Activated naive CD8-positive, alpha-beta T cell (primary cell): ENCODE data around the gene MOB3A.

Experiments
- H3K27ac Mint-ChIP-seq: one replicate; pipeline ENCODE4 v1.8.0; 2021; ENCODE audit warnings: mixed read lengths
- H3K27me3 Mint-ChIP-seq: one replicate; pipeline ENCODE4 v1.8.0; 2021; ENCODE audit warnings: mixed read lengths
- H3K36me3 Mint-ChIP-seq: one replicate; pipeline ENCODE4 v1.8.0; 2021; ENCODE audit warnings: mixed read lengths
- H3K4me1 Mint-ChIP-seq: one replicate; pipeline ENCODE4 v1.8.0; 2021; ENCODE audit warnings: low read depth, mixed read lengths
- H3K4me3 Mint-ChIP-seq: one replicate; pipeline ENCODE4 v1.8.0; 2021; ENCODE audit warnings: mild to moderate bottlenecking, mixed read lengths
- H3K9me3 Mint-ChIP-seq: one replicate; pipeline ENCODE4 v1.8.0; 2021; ENCODE audit warnings: low read depth, mixed read lengths

The MOB3A gene

GRCh38 chr19:2084993-2085720, 11.0 kb downstream of the MOB3A start:
- peak overlapping the region; percentile 97 for H3K27ac Mint-ChIP-seq
- H3K4me3 Mint-ChIP-seq, result peak overlapping the region; percentile 98
- H3K4me1 Mint-ChIP-seq, result peaks cover 62% of the 10 kb centered on the region
- no peaks in the 10 kb centered on the region for H3K27me3 Mint-ChIP-seq
- H3K9me3 Mint-ChIP-seq, result no peaks in the 10 kb centered on the region
- peaks cover 7% of the 10 kb centered on the region for H3K36me3 Mint-ChIP-seq

GRCh38 chr19:2083174-2083854, 12.8 kb downstream of the MOB3A start:
- Mint-ChIP-seq H3K27ac (peak overlapping the region; percentile 97), H3K4me1 (peaks cover 58% of the 10 kb centered on the region), H3K36me3 (peaks cover 7% of the 10 kb centered on the region), H3K4me3 (peak overlapping the region; percentile 98), H3K9me3 (no peaks in the 10 kb centered on the region), H3K27me3 (no peaks in the 10 kb centered on the region)

GRCh38 chr19:2081873-2082810, 14.0 kb downstream of the MOB3A start:
- peaks cover 47% of the 10 kb centered on the region for H3K4me1 Mint-ChIP-seq
- peak overlapping the region; percentile 97 for H3K27ac Mint-ChIP-seq
- no peaks in the 10 kb centered on the region for H3K27me3 Mint-ChIP-seq
- peaks cover 7% of the 10 kb centered on the region for H3K36me3 Mint-ChIP-seq
- H3K9me3 Mint-ChIP-seq, result no peaks in the 10 kb centered on the region
- H3K4me3 Mint-ChIP-seq, result peak overlapping the region; percentile 98

- H3K9me3 Mint-ChIP-seq, result no peaks in the 10 kb centered on the region
- H3K27me3 Mint-ChIP-seq, result no peaks in the 10 kb centered on the region
- peaks cover 7% of the 10 kb centered on the region for H3K36me3 Mint-ChIP-seq
- H3K4me3 Mint-ChIP-seq, result peak overlapping the region; percentile 80
- peaks cover 37% of the 10 kb centered on the region for H3K4me1 Mint-ChIP-seq
- peak overlapping the region; percentile 92 for H3K27ac Mint-ChIP-seq
These were observed 15.7 kb downstream of the MOB3A start for GRCh38 chr19:2080336-2080988.

DNA sequence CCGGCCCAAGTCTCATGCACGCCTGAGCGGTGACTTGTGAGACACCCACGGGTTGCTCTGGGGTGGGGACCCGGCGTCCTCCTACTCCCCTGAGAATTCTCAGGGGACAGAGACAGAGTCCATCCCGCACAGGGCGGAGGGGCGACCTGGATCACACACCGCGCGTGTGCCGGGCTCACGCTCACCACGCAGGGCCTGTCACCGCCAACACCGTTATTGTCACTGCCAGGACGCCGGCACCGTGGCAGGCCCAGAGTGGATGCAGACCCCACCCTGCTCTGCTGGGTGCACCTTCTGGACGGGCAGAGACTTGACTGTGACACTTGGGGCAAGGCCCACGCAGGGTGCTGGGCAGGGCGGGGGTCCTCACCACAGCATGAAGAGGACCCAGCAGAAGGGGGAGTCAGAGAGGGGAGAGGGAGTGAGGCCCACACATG, 16.2 kb downstream of the MOB3A start:
- peaks cover 4% of the 10 kb centered on the region for H3K36me3 Mint-ChIP-seq
- peak overlapping the region; percentile 92 for H3K27ac Mint-ChIP-seq
- peaks cover 33% of the 10 kb centered on the region for H3K4me1 Mint-ChIP-seq
- no peaks in the 10 kb centered on the region for H3K27me3 Mint-ChIP-seq
- peak overlapping the region; percentile 80 for H3K4me3 Mint-ChIP-seq
- no peaks in the 10 kb centered on the region for H3K9me3 Mint-ChIP-seq

- H3K27me3 Mint-ChIP-seq, result no peaks in the 10 kb centered on the region
- H3K27ac Mint-ChIP-seq, result peak overlapping the region; percentile 92
- H3K9me3 Mint-ChIP-seq, result no peaks in the 10 kb centered on the region
- H3K36me3 Mint-ChIP-seq, result peaks cover 4% of the 10 kb centered on the region
- H3K4me1 Mint-ChIP-seq, result peaks cover 33% of the 10 kb centered on the region
- H3K4me3 Mint-ChIP-seq, result peak overlapping the region; percentile 80
These were observed 16.9 kb downstream of the MOB3A start for GRCh38 chr19:2079076-2079864.

- no peaks in the 10 kb centered on the region for H3K9me3 Mint-ChIP-seq
- H3K4me1 Mint-ChIP-seq, result peaks cover 32% of the 10 kb centered on the region
- peak overlapping the region; percentile 42 for H3K4me3 Mint-ChIP-seq
- peak overlapping the region; percentile 41 for H3K27ac Mint-ChIP-seq
- H3K27me3 Mint-ChIP-seq, result no peaks in the 10 kb centered on the region
- peaks cover 4% of the 10 kb centered on the region for H3K36me3 Mint-ChIP-seq
These were observed 18.1 kb downstream of the MOB3A start for GRCh38 chr19:2077833-2078619.

- no peaks in the 10 kb centered on the region for H3K9me3 Mint-ChIP-seq
- peak overlapping the region; percentile 41 for H3K27ac Mint-ChIP-seq
- peaks cover 5% of the 10 kb centered on the region for H3K36me3 Mint-ChIP-seq
- H3K4me3 Mint-ChIP-seq, result no peak overlapping the region
- no peaks in the 10 kb centered on the region for H3K27me3 Mint-ChIP-seq
- peaks cover 31% of the 10 kb centered on the region for H3K4me1 Mint-ChIP-seq
These were observed 18.7 kb downstream of the MOB3A start for GRCh38 chr19:2077398-2077797.

- Mint-ChIP-seq H3K9me3 (no peaks in the 10 kb centered on the region), H3K27ac (no peak overlapping the region), H3K27me3 (no peaks in the 10 kb centered on the region), H3K36me3 (peaks cover 6% of the 10 kb centered on the region), H3K4me3 (no peak overlapping the region), H3K4me1 (peaks cover 31% of the 10 kb centered on the region)
These were observed 19.6 kb downstream of the MOB3A start for GRCh38 chr19:2076526-2076944.

DNA sequence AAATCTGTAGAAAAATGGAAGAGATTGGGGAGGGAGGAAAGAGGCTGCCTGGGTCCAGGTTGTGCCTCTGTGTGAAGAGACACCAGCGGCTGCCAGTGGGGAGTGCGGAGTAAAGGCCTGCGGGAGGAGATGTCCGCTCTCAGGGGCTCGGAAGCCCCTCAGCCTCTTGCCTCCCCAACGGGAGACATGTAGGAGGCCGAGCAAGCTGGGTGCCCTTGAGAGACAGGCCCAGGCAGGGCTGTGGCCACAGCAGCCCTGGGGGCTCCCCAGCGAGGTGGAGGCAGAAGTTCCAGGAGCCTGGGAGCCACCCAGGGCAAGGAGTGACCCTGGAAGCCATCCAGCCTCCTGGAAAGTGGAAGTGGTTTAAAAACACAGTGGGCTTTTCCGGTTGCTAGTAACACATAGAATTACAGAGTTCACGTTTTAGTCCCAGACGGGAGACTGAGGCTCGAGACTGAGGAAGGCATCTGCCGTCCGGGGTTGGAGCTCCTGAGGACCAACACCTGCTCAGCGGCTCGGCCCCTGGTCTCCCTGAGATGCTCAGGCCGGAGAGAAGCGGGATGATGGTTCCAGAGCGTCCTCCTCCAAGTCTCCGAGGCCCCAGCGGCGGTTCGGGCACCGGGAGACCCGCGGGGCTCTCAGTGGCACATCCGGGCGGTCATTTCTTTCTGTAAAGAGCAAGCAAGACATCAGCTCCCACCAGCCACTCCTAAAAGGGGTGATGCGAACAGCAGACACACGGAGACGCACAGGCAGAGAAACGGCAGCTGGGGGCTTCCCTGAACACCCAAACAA, 23.2 kb downstream of the MOB3A start:
- Mint-ChIP-seq H3K4me1 (peaks cover 12% of the 10 kb centered on the region), H3K36me3 (peaks cover 2% of the 10 kb centered on the region), H3K27me3 (no peaks in the 10 kb centered on the region), H3K27ac (peak overlapping the region; percentile 82), H3K4me3 (no peak overlapping the region), H3K9me3 (no peaks in the 10 kb centered on the region)

DNA sequence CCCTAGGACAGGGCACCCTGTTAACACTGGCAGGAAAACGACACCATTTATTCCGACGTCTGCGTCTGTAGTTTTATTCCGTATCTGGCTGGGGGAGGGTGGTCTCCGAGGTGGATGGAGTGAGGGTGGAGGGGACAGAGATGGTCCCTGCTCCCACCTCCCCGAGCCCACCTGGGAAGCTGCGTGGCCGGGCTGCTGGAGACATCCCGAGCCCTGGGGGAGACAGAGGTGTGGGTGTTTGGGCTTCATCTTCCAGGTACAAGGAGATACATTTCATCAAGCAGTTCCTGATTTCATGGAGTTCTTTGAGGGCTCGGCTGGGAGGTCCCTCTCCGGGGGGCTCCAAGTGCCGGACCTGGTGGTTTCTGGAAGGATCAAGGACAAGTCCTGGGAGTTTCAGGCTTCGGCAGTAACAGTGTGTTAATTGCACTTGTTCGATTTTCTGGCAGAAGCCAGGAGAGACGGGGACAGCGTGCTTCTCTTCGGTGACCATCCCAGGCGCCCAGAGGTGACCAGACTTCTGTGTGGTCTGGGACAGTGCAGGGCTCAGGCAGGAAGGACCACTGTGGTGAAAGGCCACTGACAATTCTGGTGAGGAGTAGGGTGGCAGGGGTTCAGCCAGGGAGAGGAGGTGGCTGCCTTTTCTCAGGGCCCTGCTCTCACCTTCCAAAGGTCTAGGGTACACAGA, 25.0 kb downstream of the MOB3A start:
- no peaks in the 10 kb centered on the region for H3K9me3 Mint-ChIP-seq
- no peaks in the 10 kb centered on the region for H3K27me3 Mint-ChIP-seq
- H3K4me1 Mint-ChIP-seq, result peaks cover 12% of the 10 kb centered on the region
- H3K27ac Mint-ChIP-seq, result peak overlapping the region; percentile 77
- H3K36me3 Mint-ChIP-seq, result peaks cover 2% of the 10 kb centered on the region
- no peak overlapping the region for H3K4me3 Mint-ChIP-seq

DNA sequence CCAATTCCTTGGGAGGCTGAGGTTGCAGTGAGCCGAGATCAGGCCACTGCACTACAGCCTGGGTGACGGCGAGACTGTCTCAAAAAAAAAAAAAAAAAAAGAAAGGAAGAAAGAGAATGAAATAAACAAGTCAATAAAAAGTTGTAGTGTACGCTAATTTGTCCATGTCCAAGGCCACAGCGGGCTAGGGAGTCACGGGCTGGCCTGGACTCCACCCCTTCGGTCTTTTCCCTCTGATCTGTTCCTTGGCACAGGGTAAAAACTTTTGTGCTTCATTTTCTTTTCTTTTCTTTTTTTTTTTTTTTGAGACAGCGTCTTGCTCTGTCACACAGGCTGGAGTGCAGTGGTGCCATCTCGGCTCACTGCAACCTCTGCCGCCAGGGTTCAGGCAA, 25.7 kb downstream of the MOB3A start:
- H3K4me3 Mint-ChIP-seq, result no peak overlapping the region
- H3K9me3 Mint-ChIP-seq, result no peaks in the 10 kb centered on the region
- no peaks in the 10 kb centered on the region for H3K27me3 Mint-ChIP-seq
- H3K36me3 Mint-ChIP-seq, result peaks cover 2% of the 10 kb centered on the region
- peaks cover 12% of the 10 kb centered on the region for H3K4me1 Mint-ChIP-seq
- no peak overlapping the region for H3K27ac Mint-ChIP-seq
